Smooth muscle cell (in vitro differentiated cells): ENCODE data around the gene APBA2. TPM values are rescaled to one million over a fixed set of nuclear protein-coding genes. Genes with fewer than 3 reads are reported as not detected.

ENCODE experiments used
- DNase-seq: peaks from one replicate; lab custom pipeline; 2025; ENCODE audit not compliant: unreplicated experiment; lab: John Stamatoyannopoulos, UW
- H2AFZ ChIP-seq: fragments of 200-600 bp; sonication (generic); 2 replicates; pipeline ENCODE4 v1.6.0; 2016; ENCODE audit warnings: antibody characterized with exemption, low read depth, mild to moderate bottlenecking
- H3F3A ChIP-seq: fragments of 200-600 bp; sonication (generic); 2 replicates; pipeline ENCODE4 v1.6.0; 2017; ENCODE audit warnings: antibody characterized with exemption, low read depth
- H3K27ac ChIP-seq: fragments of 200-600 bp; sonication (generic); 2 replicates; pipeline ENCODE4 v1.5.1; 2016; ENCODE audit warnings: low read depth, mild to moderate bottlenecking
- H3K27me3 ChIP-seq: fragments of 200-600 bp; sonication (generic); 2 replicates; pipeline ENCODE4 v1.6.1; 2016; ENCODE audit warnings: low read depth, mild to moderate bottlenecking
- H3K36me3 ChIP-seq: fragments of 200-600 bp; sonication (generic); 2 replicates; pipeline ENCODE4 v1.5.1; 2016; ENCODE audit warnings: low read depth
- H3K4me1 ChIP-seq: fragments of 200-600 bp; sonication (generic); 2 replicates; pipeline ENCODE4 v1.5.1; 2016; ENCODE audit warnings: low read depth
- H3K4me2 ChIP-seq: fragments of 200-600 bp; sonication (generic); 2 replicates; pipeline ENCODE4 v1.6.0; 2016; ENCODE audit warnings: mild to moderate bottlenecking
- H3K4me3 ChIP-seq: fragments of 200-600 bp; sonication (generic); 2 replicates; pipeline ENCODE4 v1.5.1; 2016; ENCODE audit warnings: mild to moderate bottlenecking
- H3K79me2 ChIP-seq: fragments of 200-600 bp; sonication (generic); 2 replicates; pipeline ENCODE4 v1.6.0; 2016; ENCODE audit warnings: low read depth, mild to moderate bottlenecking
- H3K9ac ChIP-seq: fragments of 200-600 bp; sonication (generic); 2 replicates; pipeline ENCODE4 v1.6.0; 2016; ENCODE audit warnings: low read depth
- H3K9me3 ChIP-seq: fragments of 200-600 bp; sonication (generic); replicated peaks from 2 replicates; pipeline ENCODE4 v1.5.1; 2016; ENCODE audit warnings: low read depth
- H4K20me1 ChIP-seq: fragments of 200-600 bp; sonication (generic); 2 replicates; pipeline ENCODE4 v1.6.0; 2016; ENCODE audit warnings: low read depth
- WGBS: methylation state at CpG from one replicate; pipeline ENCODE4 v1.1.7; 2016; ENCODE audit warnings: low lambda C conversion rate; 5-methylcytosine and 5-hydroxymethylcytosine counted together
- polyA plus RNA-seq: library from polyadenylated mRNA; unstranded; fragments of >200 nt; fragmentation: Nextera tagmentation; extraction: Ambion mirVana; gene quantifications from 2 replicates; pipeline ENCODE4 v1.2.1, GENCODE V29; 2016
- total RNA-seq: library from RNA; depleted of rRNA; stranded (reverse); fragments of >200 nt; gene quantifications from 2 replicates; pipeline ENCODE4 v1.2.3, GENCODE V29; 2014
- TF ChIP-seq, protein P1 (sequence below): fragments of 200-600 bp; sonication (generic); IDR thresholded peaks from 2 replicates; pipeline ENCODE4 v1.5.1; 2017; ENCODE audit warnings: borderline replicate concordance, mild to moderate bottlenecking, antibody characterized with exemption; ENCODE audit not compliant: insufficient read depth, poor library complexity, severe bottlenecking

The APBA2 gene
- total and polyA plus RNA-seq, 2 experiments from 2014 or later: 10.2 to 14.9 TPM

DNA sequence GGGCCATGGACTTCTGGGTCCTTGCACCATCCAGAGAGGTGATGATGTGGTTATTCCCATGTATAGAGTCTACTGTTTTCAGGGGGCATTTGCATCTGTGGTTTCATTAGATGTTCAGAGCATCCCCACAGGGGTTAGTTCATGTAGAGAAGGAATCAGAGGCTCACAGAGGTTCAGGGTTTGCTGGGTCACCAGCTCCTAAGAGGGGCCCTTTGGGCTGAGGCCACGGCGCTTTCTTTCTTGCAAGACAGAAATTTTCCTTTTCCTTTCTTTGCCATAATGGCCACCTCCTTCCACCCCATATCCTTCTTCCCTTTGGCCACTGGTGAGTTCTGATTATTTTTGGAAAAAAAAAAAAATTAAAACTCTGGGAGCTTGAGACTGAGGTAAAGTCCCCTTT is 62.3 kb downstream of the APBA2 start:
- no peak overlapping the region for H3K27ac ChIP-seq
- H3F3A ChIP-seq: no peaks in the 10 kb centered on the region
- no peak overlapping the region for H3K4me3 ChIP-seq
- no peaks in the 10 kb centered on the region for H3K9me3 ChIP-seq
- no peaks in the 10 kb centered on the region for H3K27me3 ChIP-seq
- H2AFZ ChIP-seq: no peak overlapping the region
- H3K79me2 ChIP-seq: no peaks in the 10 kb centered on the region
- H3K36me3 ChIP-seq: no peaks in the 10 kb centered on the region
- no peak overlapping the region for H3K4me2 ChIP-seq
- H3K9ac ChIP-seq: no peak overlapping the region
- H3K4me1 ChIP-seq: no peaks in the 10 kb centered on the region
- no peaks in the 10 kb centered on the region for H4K20me1 ChIP-seq
- WGBS: 100% methylated on average over 2 of the region's 2 CpGs
- TF ChIP-seq, protein P1, sequence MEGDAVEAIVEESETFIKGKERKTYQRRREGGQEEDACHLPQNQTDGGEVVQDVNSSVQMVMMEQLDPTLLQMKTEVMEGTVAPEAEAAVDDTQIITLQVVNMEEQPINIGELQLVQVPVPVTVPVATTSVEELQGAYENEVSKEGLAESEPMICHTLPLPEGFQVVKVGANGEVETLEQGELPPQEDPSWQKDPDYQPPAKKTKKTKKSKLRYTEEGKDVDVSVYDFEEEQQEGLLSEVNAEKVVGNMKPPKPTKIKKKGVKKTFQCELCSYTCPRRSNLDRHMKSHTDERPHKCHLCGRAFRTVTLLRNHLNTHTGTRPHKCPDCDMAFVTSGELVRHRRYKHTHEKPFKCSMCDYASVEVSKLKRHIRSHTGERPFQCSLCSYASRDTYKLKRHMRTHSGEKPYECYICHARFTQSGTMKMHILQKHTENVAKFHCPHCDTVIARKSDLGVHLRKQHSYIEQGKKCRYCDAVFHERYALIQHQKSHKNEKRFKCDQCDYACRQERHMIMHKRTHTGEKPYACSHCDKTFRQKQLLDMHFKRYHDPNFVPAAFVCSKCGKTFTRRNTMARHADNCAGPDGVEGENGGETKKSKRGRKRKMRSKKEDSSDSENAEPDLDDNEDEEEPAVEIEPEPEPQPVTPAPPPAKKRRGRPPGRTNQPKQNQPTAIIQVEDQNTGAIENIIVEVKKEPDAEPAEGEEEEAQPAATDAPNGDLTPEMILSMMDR: no peak
- DNase-seq: no peak

DNA sequence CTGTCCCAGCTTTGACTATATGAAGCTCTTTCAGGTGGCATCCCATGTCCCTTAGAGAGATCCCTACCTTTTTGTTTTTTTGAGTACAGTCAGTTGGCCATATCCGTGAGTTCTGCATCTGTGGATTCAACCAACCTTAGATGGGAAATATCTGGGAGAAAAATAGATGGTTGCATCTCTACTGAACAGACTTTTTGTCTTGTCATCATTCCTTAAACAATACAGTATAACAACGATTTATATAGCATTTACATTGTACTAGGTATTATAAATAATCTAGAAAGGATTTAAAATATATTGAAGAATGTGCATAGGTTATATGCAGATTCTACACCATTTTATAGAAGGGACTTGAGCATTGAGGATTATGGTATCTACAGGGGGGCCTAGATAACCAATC is 65.1 kb downstream of the APBA2 start:
- no peak overlapping the region for H3K4me3 ChIP-seq
- H3K9me3 ChIP-seq: no peaks in the 10 kb centered on the region
- H3K27ac ChIP-seq: no peak overlapping the region
- H3F3A ChIP-seq: no peaks in the 10 kb centered on the region
- H3K36me3 ChIP-seq: no peaks in the 10 kb centered on the region
- H3K4me2 ChIP-seq: no peak overlapping the region
- no peak for DNase-seq
- TF ChIP-seq, protein P1: no peak
- H2AFZ ChIP-seq: no peak overlapping the region
- peaks cover 14% of the 10 kb centered on the region for H3K4me1 ChIP-seq
- no peak overlapping the region for H3K9ac ChIP-seq
- no peaks in the 10 kb centered on the region for H4K20me1 ChIP-seq
- no peaks in the 10 kb centered on the region for H3K27me3 ChIP-seq
- no peaks in the 10 kb centered on the region for H3K79me2 ChIP-seq
- WGBS: 91% methylated on average over 2 of the region's 2 CpGs

DNA sequence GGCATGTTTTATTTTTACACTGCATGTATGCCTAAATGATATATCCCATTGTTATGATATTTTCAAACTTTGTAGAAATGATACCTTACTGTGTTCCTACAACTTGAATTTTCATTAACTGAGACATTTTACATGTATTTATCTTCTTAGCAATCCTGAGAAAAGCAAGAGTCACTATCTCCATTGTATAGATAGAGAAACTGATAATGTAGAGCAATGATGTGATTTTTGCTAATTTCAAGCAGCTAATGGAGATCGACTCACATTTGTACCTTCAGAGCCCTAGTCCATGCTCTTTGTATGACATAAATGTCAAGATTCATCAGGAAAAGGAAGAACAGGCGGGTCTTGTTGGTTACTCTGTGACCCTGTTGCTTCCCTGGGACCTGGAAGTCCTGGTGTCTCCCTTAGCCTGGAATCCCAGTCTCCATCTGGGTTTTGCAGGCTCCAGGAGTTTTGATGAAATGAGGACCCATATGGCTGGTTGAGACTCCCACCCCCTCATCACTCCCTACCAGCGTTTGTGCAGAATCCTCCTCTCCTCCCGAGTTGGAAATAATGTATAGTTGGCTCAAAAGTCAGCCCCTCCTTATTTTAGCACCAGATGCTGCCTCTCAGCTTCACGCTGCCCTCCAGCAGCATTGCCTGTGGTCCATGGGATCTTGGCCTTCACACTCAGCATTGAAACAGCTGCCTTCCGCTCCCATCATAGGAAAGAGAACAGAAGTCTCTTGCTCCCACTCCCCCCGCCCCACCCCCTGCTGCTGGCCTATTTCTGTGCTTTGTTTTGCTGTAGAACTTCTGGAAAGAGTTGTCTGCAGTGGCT is 67.1 kb downstream of the APBA2 start:
- Histone ChIP-seq H3K9me3 (no peaks in the 10 kb centered on the region), H3K27me3 (no peaks in the 10 kb centered on the region), H3K79me2 (no peaks in the 10 kb centered on the region), H3K4me3 (no peak overlapping the region), H3K36me3 (no peaks in the 10 kb centered on the region), H4K20me1 (no peaks in the 10 kb centered on the region), H2AFZ (no peak overlapping the region), H3K4me2 (no peak overlapping the region), H3K27ac (no peak overlapping the region), H3F3A (no peaks in the 10 kb centered on the region), H3K9ac (no peak overlapping the region), H3K4me1 (peaks cover 14% of the 10 kb centered on the region)
- 78% methylated on average over 7 of the region's 7 CpGs for WGBS
- TF ChIP-seq, protein P1: no peak
- DNase-seq: no peak

DNA sequence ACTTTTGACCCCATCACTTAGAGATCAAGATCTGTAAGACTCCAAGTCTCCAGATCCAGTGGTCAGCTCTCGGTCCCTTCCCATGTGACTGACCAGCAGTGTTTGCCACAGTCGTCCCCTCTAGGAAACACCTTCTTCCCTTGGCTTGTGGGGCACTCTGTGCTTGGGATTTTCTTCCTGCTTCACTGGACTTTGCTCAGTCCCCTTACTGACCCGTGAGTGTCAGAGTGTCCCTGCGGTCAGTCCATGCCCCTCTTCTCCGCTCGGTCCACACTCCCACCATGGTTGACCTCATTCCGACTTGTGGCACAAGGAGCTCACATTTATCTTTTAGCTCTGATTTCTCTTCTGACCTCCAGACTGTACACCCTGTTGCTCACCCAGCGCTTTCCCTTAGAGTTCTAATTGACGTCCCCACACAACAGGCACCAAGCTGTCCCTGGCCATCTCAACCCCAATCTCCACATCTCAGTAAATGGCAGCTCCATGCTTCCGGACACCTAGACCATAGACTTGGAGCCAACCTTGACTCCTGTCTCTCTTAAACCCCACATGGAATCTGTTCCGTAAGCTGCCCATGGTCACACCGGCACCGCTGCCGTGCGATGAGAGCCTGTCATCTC is 67.9 kb downstream of the APBA2 start:
- Histone ChIP-seq H3K27me3 (no peaks in the 10 kb centered on the region), H3K9ac (no peak overlapping the region), H3K4me3 (no peak overlapping the region), H3K4me1 (peaks cover 14% of the 10 kb centered on the region), H3K36me3 (no peaks in the 10 kb centered on the region), H3K9me3 (no peaks in the 10 kb centered on the region), H3K79me2 (no peaks in the 10 kb centered on the region), H2AFZ (no peak overlapping the region), H4K20me1 (no peaks in the 10 kb centered on the region), H3K27ac (no peak overlapping the region), H3F3A (no peaks in the 10 kb centered on the region), H3K4me2 (no peak overlapping the region)
- TF ChIP-seq, protein P1: no peak
- 92% methylated on average over 15 of the region's 15 CpGs for WGBS
- no peak for DNase-seq
